HG02623 (cell line): ENCODE data around the gene PEX14.

Experiments
- ATAC-seq: cut with Tn5 transposase; IDR thresholded peaks from one replicate; pipeline ENCODE4 v1.9.1; 2021; ENCODE audit warnings: moderate library complexity; ENCODE audit not compliant: unreplicated experiment

The PEX14 gene

GRCh38 chr1:10588640-10589039 lies 113.9 kb downstream of the PEX14 start:
- ATAC-seq: no peak

DNA sequence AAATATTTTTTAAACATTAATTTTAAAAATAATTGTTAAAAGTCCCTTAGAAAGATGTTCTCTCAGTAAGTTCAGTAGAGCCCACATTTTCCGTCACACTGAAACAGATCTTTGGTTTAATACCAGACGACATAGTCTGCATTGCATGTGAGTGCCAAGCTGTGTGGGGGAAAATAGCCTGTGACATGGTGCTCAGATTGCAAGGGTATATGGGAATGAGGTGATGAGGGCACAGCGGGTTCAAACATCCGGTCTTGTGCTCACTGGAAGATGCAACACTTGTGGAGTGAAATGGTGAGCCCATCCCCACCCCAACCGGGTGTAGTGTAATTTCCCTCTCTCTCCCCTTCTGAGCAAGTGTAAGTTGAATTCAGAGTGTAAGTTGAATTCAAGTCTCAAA lies 114.3 kb downstream of the PEX14 start:
- ATAC-seq: no peak

GRCh38 chr1:10591010-10591409 lies 116.3 kb downstream of the PEX14 start:
- no peak for ATAC-seq

DNA sequence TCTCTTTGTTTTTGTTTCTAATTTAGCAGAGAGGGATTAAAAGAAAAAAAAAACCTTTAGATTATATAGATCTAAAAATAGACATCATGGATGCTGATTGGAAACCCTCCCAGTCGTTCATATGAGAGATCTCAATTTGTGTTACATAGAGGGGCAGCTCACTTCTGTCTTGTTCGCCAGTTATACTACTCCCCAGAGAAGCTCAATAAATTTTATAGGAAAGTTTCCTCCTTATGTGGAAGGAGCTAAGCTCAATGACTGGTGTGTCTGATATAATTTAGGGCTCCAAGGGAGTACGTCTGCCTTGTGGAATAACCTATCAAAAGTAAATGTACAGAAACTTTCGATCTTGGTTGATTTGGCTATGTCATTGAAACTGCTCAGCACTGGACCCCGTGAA lies 117.6 kb downstream of the PEX14 start:
- no peak for ATAC-seq

DNA sequence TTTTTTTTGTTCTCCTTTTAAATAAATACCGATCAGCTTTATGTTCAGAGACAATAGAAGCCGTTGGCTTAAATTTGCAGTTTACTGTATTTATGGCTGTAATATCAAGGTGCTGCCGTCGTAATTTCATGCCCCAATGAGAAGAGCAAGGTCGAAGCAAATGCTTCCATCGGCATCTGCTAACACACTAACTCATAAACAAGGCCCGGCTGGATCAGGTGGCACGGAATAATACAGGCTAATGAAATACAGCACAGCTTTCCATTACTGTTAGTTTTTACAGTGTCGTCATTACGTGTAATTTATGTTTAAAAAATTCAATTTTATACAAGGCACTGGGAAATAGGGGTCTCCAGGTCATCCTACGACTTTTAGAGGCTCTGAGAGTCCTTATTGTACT lies 119.0 kb downstream of the PEX14 start:
- no peak for ATAC-seq

GRCh38 chr1:10594595-10595223 lies 120.0 kb downstream of the PEX14 start:
- no peak for ATAC-seq

DNA sequence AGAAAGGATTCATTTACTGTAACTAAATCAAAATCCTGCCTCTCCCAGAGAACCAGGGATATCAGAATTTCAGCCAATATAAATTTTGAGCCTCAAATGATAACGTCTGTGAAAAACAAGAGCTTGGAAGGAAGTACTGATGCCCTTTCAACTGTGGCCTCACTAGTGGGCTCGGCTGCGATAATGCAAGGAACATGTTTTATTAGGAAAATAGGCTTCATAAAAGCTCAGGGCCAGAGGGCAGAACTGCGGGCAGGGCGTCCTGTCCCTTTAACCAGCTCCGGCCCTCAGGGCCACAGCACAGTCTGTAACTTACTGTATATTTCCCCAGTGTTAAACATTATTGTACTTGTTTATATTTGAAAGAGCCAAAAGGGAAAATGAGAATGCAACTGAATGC lies 122.0 kb downstream of the PEX14 start:
- ATAC-seq: no peak

DNA sequence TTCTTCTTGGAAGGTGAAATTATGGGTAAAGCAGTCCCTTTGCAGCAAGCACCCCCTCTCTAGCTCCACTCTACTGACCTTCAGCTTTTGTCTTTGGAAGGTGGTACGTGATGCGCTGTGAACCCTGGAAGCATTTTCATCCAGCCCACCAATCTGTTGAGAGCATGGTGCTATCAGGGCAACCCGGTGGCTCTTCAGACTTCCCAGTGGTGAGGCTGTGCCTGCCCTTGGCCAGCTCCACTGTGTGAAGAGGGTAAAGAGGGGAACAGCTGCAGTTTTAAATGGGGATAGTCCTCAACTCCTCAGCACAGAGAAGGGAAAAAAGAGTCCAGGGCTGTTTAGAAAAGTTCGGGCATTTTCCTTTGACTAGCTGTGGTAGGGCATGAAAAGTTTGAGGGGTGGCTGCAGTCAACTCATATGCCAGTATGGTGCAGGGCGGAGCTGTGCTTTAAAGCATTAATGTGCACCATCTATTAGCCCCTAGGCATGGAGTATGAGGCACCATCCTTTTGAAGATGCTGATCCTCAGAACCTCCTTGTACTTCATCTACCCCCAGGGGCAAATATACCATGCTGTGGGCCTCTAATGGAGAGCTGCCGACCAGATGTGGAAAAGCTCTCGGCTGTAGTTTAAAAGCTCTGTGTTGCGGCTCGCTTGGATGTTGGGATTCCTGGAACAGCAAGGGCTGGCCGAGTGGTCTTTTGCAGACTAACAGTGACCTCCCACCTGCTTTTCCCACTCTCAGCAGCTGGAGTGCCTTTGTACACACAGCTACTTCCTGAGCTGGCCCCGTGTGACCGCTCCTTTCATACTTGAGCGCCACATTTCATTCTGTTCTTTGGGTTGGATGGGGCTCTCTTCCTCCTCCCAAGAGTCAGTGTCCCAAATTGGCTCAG lies 123.0 kb downstream of the PEX14 start:
- ATAC-seq: no peak

DNA sequence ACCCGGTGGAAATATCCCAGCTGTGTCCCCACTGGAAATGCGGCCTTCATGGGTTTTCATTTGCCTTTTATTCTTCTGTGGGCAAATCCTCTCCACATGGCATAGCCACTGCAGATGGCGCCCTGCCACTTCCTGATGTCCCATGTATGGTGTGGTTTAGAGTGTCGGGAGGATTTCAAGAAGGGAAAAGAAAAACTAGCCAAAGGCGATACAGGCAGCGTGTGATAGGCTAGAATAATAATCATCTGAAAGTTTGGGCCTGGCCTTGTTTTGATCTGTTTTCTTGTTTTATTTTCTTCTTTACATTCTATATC lies 123.6 kb downstream of the PEX14 start:
- no peak for ATAC-seq

GRCh38 chr1:10599194-10599861 lies 124.6 kb downstream of the PEX14 start:
- no peak for ATAC-seq

GRCh38 chr1:10601342-10602070 lies 126.8 kb downstream of the PEX14 start:
- no peak for ATAC-seq

GRCh38 chr1:10602936-10603335 lies 128.2 kb downstream of the PEX14 start:
- ATAC-seq: no peak

DNA sequence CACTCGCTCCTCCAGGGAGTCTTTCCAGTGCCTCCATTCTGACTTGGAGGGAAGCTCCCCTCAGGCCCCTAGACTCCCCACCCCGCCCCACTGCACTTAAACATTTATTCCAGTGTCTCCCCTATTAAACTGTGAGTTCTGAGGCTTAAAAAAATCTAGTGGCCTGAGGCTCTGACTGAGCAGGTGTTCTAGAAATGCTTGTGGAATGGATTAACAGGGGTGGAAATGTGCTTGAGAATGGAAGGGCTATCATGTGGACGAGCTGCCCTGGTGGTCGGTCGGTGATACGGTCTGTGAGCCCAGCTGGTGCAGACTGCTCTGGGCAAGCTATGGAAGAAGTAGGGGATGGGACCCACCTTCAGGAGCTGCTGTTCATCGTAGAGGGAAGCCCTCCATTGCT lies 130.2 kb downstream of the PEX14 start:
- ATAC-seq: no peak

GRCh38 chr1:10606064-10606463 lies 131.3 kb downstream of the PEX14 start:
- ATAC-seq: no peak

GRCh38 chr1:10607228-10607627 lies 132.5 kb downstream of the PEX14 start:
- ATAC-seq: no peak

GRCh38 chr1:10608690-10609089 lies 133.9 kb downstream of the PEX14 start:
- no peak for ATAC-seq

- no peak for ATAC-seq
These were observed 136.3 kb downstream of the PEX14 start for GRCh38 chr1:10610901-10611600.

DNA sequence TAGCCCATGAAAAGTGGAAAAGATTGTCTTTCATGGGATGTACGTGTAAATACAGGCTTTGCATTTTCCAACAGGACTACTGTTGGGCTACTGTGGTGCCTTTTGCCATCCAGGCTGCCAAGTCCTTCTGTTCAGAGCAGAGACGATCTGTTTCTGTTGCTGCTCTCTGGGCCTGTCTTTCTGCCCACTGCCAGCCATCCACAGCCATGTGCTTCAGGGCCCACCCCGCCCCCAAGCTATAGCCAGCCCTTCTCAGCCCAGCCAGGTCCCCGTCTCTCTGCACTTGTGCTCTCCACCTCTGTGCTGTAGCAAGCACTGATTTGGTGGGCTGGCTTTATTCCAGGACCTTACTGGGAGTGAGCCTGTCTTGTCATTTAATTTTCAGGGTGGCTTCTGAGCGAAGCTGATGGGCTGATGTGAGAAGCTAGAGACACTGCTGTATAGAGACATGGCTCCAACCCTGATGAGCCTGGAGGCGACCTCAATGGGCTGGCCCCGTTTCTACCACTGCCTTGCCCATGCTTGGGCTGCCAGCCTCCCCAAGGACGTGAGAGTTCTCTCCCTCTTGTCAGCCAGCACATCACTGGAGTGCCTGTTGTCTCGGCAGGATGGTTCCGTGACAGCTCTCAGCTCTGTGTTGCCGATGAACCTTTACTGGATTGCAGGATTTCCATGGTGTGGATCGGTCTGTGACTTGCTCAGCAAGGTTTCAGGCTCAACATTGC lies 137.8 kb downstream of the PEX14 start:
- no peak for ATAC-seq

- no peak for ATAC-seq
These were observed 138.6 kb downstream of the PEX14 start for GRCh38 chr1:10613340-10613739.

DNA sequence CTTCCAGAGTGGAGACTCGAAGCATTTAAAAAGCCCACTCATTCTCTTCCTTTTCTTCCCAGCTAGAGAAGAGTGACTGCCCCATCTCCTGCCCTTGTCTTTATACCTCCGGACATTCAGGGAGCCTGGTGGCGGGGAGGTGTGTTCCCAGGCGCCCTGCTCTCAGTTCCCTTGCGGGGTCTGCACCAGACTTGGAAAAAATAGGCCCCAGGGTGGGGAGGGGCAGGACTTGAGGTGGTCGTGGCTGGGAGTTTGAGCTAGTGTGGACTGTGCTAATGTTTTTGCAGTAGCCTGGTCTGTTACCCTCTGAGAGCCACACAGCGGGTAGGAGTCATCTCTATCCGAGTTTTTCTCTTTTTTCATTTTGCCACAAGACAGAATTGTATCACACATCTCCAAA lies 139.1 kb downstream of the PEX14 start:
- ATAC-seq: no peak
